Adipocyte (in vitro differentiated cells): Measurements from ENCODE around the gene PUS10.
"Not testable (repeated sequence)": the region's sequence is repeated elsewhere in the genome, so short reads cannot be mapped to it uniquely, and the experiment has no call there.

Experiments
- DNase-seq: peaks from one replicate; pipeline ENCODE4 v3.0.0-alpha.2; 2015; ENCODE audit warnings: low read depth
- H3K27me3 ChIP-seq: replicated peaks from 2 replicates; pipeline ENCODE4 v1.7.0; 2013; ENCODE audit warnings: mild to moderate bottlenecking, low read length, moderate library complexity; ENCODE audit not compliant: control insufficient read depth, insufficient read depth
- H3K36me3 ChIP-seq: 2 replicates; pipeline ENCODE4 v1.7.0; 2013; ENCODE audit warnings: low read length, mild to moderate bottlenecking, moderate library complexity; ENCODE audit not compliant: control insufficient read depth, insufficient read depth, severe bottlenecking
- H3K4me1 ChIP-seq: 2 replicates; pipeline ENCODE4 v1.7.0; 2013; ENCODE audit warnings: mild to moderate bottlenecking, low read length, moderate library complexity; ENCODE audit not compliant: control insufficient read depth, insufficient read depth
- H3K4me3 ChIP-seq: 2 replicates; pipeline ENCODE4 v1.7.0; 2013; ENCODE audit warnings: mild to moderate bottlenecking, low read length, moderate library complexity
- H3K9ac ChIP-seq: 2 replicates; pipeline ENCODE4 v1.7.0; 2013; ENCODE audit warnings: mild to moderate bottlenecking, low read length, moderate library complexity
- H3K9me3 ChIP-seq: 2 replicates; pipeline ENCODE4 v1.7.0; 2013; ENCODE audit warnings: mild to moderate bottlenecking, low read length, moderate library complexity; ENCODE audit not compliant: control insufficient read depth

The PUS10 gene

GRCh38 chr2:60926741-60927552 lies 91.1 kb downstream of the PUS10 start:
- Histone ChIP-seq H3K4me1 (peaks cover 13% of the 10 kb centered on the region), H3K9me3 (no peaks in the 10 kb centered on the region), H3K36me3 (peaks cover 8% of the 10 kb centered on the region), H3K4me3 (no peak overlapping the region), H3K27me3 (no peaks in the 10 kb centered on the region), H3K9ac (no peak overlapping the region)
- DNase-seq, result peak; percentile 45

GRCh38 chr2:60925994-60926740 lies 91.9 kb downstream of the PUS10 start:
- DNase-seq, result peak; percentile 35
- Histone ChIP-seq H3K9me3 (no peaks in the 10 kb centered on the region), H3K4me3 (no peak overlapping the region), H3K27me3 (no peaks in the 10 kb centered on the region), H3K9ac (no peak overlapping the region), H3K4me1 (peaks cover 12% of the 10 kb centered on the region), H3K36me3 (peaks cover 12% of the 10 kb centered on the region)

GRCh38 chr2:60907329-60907728 lies 110.7 kb downstream of the PUS10 start:
- Histone ChIP-seq H3K4me3 (no peak overlapping the region), H3K9me3 (no peaks in the 10 kb centered on the region), H3K27me3 (no peaks in the 10 kb centered on the region), H3K36me3 (peaks cover 6% of the 10 kb centered on the region), H3K4me1 (no peaks in the 10 kb centered on the region), H3K9ac (no peak overlapping the region)
- no peak for DNase-seq

- no peaks in the 10 kb centered on the region for H3K9me3 ChIP-seq
- no peaks in the 10 kb centered on the region for H3K4me1 ChIP-seq
- H3K36me3 ChIP-seq, result peaks cover 11% of the 10 kb centered on the region
- no peaks in the 10 kb centered on the region for H3K27me3 ChIP-seq
- H3K4me3 ChIP-seq, result no peak overlapping the region
- no peak for DNase-seq
- no peak overlapping the region for H3K9ac ChIP-seq
Measured at GRCh38 chr2:60906395-60906794, 111.7 kb downstream of the PUS10 start.

GRCh38 chr2:60905867-60906266 lies 112.2 kb downstream of the PUS10 start:
- not testable (repeated sequence) for H3K4me3 ChIP-seq, H3K9ac ChIP-seq, H3K4me1 ChIP-seq, H3K27me3 ChIP-seq, DNase-seq, H3K9me3 ChIP-seq
- H3K36me3 ChIP-seq, result peaks cover 13% of the 10 kb centered on the region

GRCh38 chr2:60901296-60901695 lies 116.8 kb downstream of the PUS10 start:
- H3K36me3 ChIP-seq, result peaks cover 25% of the 10 kb centered on the region
- not testable (repeated sequence) for H3K9ac ChIP-seq, H3K4me3 ChIP-seq, DNase-seq, H3K27me3 ChIP-seq, H3K4me1 ChIP-seq, H3K9me3 ChIP-seq

GRCh38 chr2:60899892-60900249 lies 118.2 kb downstream of the PUS10 start:
- Histone ChIP-seq H3K4me3 (no peak overlapping the region), H3K4me1 (no peaks in the 10 kb centered on the region), H3K36me3 (peaks cover 31% of the 10 kb centered on the region), H3K9me3 (no peaks in the 10 kb centered on the region), H3K27me3 (no peaks in the 10 kb centered on the region), H3K9ac (no peak overlapping the region)
- no peak for DNase-seq

- DNase-seq, result no peak
- Histone ChIP-seq H3K9me3 (no peaks in the 10 kb centered on the region), H3K4me3 (no peak overlapping the region), H3K4me1 (no peaks in the 10 kb centered on the region), H3K27me3 (no peaks in the 10 kb centered on the region), H3K9ac (no peak overlapping the region), H3K36me3 (peaks cover 34% of the 10 kb centered on the region)
Measured at GRCh38 chr2:60899230-60899891, 118.7 kb downstream of the PUS10 start.

GRCh38 chr2:60898567-60898966 lies 119.5 kb downstream of the PUS10 start:
- no peak for DNase-seq
- H3K9me3 ChIP-seq, result no peaks in the 10 kb centered on the region
- H3K27me3 ChIP-seq, result no peaks in the 10 kb centered on the region
- no peak overlapping the region for H3K4me3 ChIP-seq
- H3K4me1 ChIP-seq, result no peaks in the 10 kb centered on the region
- peaks cover 35% of the 10 kb centered on the region for H3K36me3 ChIP-seq
- no peak overlapping the region for H3K9ac ChIP-seq
